ENCODE data around the gene VSIG8.

VSIG8 gene

GRCh38 chr1:159868766-159869165 lies 6.3 kb upstream of the VSIG8 start (continued):
- TF ChIP-seq PATZ1 (CRISPR knock-in tag; IDR thresholded peaks at IDR 0.05; ENCODE audit: borderline replicate concordance) (no peak), ZFP3 (CRISPR knock-in tag; IDR thresholded peaks at IDR 0.05) (no peak), ZNF8 (CRISPR knock-in tag; IDR thresholded peaks at IDR 0.05) (no peak), RARB (CRISPR knock-in tag; IDR thresholded peaks at IDR 0.05) (no peak)

- ATAC-seq = no peak
- TF ChIP-seq BACH2 (CRISPR knock-in tag; IDR thresholded peaks at IDR 0.05; ENCODE audit: borderline replicate concordance) (no peak), GLIS3 (CRISPR knock-in tag; IDR thresholded peaks at IDR 0.05) (no peak), CREB5 (CRISPR knock-in tag; IDR thresholded peaks at IDR 0.05; ENCODE audit: low read depth) (no peak), RARB (CRISPR knock-in tag; IDR thresholded peaks at IDR 0.05) (no peak)
These were observed 5.2 kb upstream of the VSIG8 start for GRCh38 chr1:159867664-159868026.

GRCh38 chr1:159866905-159867663 lies 4.6 kb upstream of the VSIG8 start:
- TF ChIP-seq OSR1 (CRISPR knock-in tag; IDR thresholded peaks at IDR 0.05) = no peak
- no peak for ATAC-seq

- ATAC-seq = no peak
- no peak for TF ChIP-seq OSR1 (CRISPR knock-in tag; IDR thresholded peaks at IDR 0.05)
- no peak for TF ChIP-seq ARNTL (CRISPR knock-in tag; IDR thresholded peaks at IDR 0.05; ENCODE audit: borderline replicate concordance, low read depth)
- no peak for TF ChIP-seq GLIS3 (CRISPR knock-in tag; IDR thresholded peaks at IDR 0.05)
These were observed 3.6 kb upstream of the VSIG8 start for GRCh38 chr1:159866066-159866465.

GRCh38 chr1:159864262-159864661 lies 1.8 kb upstream of the VSIG8 start:
- no peak for ATAC-seq
- TF ChIP-seq TCF4 (CRISPR knock-in tag; IDR thresholded peaks at IDR 0.05; ENCODE audit: borderline replicate concordance) (no peak), BACH2 (CRISPR knock-in tag; IDR thresholded peaks at IDR 0.05; ENCODE audit: borderline replicate concordance) (no peak), PPARA (CRISPR knock-in tag; IDR thresholded peaks at IDR 0.05; ENCODE audit: borderline replicate concordance) (no peak)
- TF ChIP-seq, protein P1, sequence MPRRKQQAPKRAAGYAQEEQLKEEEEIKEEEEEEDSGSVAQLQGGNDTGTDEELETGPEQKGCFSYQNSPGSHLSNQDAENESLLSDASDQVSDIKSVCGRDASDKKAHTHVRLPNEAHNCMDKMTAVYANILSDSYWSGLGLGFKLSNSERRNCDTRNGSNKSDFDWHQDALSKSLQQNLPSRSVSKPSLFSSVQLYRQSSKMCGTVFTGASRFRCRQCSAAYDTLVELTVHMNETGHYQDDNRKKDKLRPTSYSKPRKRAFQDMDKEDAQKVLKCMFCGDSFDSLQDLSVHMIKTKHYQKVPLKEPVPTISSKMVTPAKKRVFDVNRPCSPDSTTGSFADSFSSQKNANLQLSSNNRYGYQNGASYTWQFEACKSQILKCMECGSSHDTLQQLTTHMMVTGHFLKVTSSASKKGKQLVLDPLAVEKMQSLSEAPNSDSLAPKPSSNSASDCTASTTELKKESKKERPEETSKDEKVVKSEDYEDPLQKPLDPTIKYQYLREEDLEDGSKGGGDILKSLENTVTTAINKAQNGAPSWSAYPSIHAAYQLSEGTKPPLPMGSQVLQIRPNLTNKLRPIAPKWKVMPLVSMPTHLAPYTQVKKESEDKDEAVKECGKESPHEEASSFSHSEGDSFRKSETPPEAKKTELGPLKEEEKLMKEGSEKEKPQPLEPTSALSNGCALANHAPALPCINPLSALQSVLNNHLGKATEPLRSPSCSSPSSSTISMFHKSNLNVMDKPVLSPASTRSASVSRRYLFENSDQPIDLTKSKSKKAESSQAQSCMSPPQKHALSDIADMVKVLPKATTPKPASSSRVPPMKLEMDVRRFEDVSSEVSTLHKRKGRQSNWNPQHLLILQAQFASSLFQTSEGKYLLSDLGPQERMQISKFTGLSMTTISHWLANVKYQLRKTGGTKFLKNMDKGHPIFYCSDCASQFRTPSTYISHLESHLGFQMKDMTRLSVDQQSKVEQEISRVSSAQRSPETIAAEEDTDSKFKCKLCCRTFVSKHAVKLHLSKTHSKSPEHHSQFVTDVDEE (CRISPR knock-in tag; IDR thresholded peaks at IDR 0.05) = no peak

- TF ChIP-seq CSDC2 (CRISPR knock-in tag; IDR thresholded peaks at IDR 0.05) (no peak), ZNF565 (CRISPR knock-in tag; conservative IDR thresholded peaks at IDR 0.05; ENCODE audit: low read depth) (no peak), GLIS3 (CRISPR knock-in tag; IDR thresholded peaks at IDR 0.05) (no peak), CREB5 (CRISPR knock-in tag; IDR thresholded peaks at IDR 0.05; ENCODE audit: low read depth) (no peak), ZC3H10 (CRISPR knock-in tag; IDR thresholded peaks at IDR 0.05) (no peak), ZNF8 (CRISPR knock-in tag; IDR thresholded peaks at IDR 0.05) (no peak), BACH2 (CRISPR knock-in tag; IDR thresholded peaks at IDR 0.05; ENCODE audit: borderline replicate concordance) (no peak), POU6F1 (CRISPR knock-in tag; IDR thresholded peaks at IDR 0.05; ENCODE audit: borderline replicate concordance, low read depth) (no peak), ZFP3 (CRISPR knock-in tag; IDR thresholded peaks at IDR 0.05) (no peak), TOX (CRISPR knock-in tag; IDR thresholded peaks at IDR 0.05; ENCODE audit: borderline replicate concordance) (no peak), RARB (CRISPR knock-in tag; IDR thresholded peaks at IDR 0.05) (no peak)
- TF ChIP-seq, protein P1 (CRISPR knock-in tag; IDR thresholded peaks at IDR 0.05) = no peak
- no peak for ATAC-seq
These were observed 426 bp downstream of the VSIG8 start for GRCh38 chr1:159862031-159862430.

Data from SK-N-SH treated with all-trans-retinoic acid at 6 μM for 48 hours (cell line).